Measurements from ENCODE around the gene MED4.

Gene MED4, protein sequence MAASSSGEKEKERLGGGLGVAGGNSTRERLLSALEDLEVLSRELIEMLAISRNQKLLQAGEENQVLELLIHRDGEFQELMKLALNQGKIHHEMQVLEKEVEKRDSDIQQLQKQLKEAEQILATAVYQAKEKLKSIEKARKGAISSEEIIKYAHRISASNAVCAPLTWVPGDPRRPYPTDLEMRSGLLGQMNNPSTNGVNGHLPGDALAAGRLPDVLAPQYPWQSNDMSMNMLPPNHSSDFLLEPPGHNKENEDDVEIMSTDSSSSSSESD

DNA sequence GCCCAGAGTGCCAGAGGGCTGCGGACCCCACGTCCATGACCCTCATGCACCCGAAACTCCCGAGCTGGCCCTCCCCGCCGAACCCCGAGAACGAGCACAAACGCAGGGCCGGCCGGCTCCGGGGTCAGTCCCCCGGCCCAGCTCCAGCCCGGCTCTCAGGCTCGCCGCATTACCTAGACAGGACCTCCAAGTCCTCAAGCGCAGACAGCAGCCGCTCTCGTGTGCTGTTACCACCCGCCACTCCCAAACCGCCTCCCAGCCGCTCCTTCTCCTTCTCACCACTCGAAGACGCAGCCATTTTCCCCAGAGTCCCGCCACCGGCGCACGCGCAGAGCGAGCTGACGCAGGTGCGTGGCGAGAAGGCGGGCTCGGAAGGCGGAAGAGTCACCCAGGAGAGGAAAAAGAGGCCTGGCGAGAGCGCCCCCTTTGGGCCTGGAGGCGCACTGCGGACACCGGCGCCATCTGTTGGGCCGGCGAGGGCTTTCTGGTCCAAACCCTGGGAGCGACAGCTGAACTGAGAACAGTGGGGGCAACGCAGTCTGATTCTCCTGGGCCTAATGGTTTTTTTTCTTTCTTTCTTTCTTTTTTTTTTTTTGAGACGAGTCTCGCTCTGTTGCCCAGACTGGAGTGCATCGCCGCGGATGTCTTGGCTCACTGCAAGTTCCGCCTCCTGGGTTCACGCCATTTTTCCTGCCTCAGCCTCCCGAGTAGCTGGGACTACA, at the start of gene MED4:
TSS of gene MED4 (minus strand) at position 324 of the 722 bp plus-strand sequence. CDS start at position 298, 26 bp downstream.
- FAIRE-seq, result peak; percentile 92

DNA sequence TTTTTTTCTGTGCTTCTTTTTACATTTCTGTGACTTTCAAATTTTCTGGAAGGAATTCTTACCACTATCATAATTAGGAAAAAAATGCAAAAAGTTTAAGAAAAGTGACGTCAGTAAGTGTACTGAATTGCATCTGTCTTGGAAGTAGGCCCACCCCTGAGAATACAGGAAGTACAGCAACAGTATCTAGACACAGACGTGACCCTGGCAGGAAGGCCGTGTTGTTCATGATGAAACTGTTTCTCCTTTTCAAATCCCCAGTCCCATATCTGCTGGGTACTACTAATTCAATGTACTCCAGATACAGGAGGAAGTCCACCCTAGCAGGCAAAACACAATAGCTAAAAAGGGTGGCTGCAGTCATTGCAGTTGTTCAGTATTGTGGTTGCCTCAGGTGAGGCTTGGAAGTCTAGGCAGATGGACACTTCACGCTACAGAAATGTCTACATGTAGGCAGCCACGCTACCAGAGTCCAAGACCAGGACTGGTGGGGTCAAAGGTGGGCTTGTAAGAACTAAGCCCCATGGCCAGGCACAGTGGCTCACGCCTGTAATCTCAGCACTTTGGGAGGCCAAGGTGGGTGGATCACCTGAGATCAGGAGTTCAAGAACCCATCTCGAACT, 49.6 kb upstream of the MED4 start:
- FAIRE-seq, result no peak

DNA sequence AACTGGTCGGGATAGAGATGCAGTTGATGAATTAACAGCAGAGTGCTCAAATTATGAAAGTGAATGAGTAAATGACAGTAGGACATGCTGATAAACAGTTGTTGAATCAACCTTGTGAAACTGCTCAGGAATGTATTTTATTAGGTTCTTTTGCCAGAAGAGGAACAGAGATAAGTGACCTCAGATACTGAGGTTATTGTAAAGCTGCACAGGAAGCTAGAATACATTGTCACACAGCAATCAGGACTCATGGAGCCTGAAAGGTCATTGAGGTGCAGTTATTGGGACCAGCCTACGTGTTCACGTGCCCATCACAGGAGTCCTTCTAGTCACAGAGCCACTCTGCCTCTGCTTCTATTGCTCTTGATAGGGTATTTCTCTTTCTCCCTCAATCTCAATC, 47.5 kb upstream of the MED4 start:
- FAIRE-seq, result no peak

DNA sequence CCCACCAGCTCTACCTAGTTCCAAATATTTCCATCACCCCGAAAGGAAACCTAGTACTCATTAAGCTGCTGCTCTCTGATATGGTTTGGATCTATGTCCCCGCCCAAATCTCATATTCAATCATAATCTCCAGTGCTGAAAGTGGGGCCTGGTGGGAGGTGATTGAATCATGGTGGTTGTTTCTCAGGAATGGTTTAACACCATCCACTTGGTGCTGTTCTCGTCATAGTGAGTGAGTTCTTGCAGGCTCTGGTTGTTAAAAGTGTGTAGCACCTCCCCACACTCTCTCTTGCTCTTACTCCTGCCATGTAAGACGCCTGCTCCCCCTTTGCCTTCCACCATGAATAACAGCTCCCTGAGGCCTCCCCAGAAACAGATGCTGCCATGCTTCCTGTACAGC, 43.4 kb upstream of the MED4 start:
- no peak for FAIRE-seq

DNA sequence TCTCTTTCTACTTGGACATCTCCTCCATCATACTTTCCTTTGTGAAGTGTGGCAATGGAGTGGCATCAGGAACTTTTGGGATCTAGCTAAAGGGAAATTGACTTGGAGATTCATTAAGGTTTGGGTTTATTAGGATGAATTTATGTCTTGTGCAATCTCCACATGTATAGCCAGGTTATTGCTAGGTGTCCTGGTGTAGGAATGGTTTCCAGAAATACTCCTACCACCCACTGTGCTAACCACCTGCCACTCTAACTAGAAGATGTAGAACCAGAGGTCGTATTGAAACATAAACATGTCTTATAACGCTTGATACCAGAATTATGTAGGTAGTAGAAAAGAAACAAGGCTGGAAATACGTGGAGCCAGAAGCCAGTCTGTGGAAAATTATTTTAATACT, 38.1 kb upstream of the MED4 start:
- FAIRE-seq, result no peak

DNA sequence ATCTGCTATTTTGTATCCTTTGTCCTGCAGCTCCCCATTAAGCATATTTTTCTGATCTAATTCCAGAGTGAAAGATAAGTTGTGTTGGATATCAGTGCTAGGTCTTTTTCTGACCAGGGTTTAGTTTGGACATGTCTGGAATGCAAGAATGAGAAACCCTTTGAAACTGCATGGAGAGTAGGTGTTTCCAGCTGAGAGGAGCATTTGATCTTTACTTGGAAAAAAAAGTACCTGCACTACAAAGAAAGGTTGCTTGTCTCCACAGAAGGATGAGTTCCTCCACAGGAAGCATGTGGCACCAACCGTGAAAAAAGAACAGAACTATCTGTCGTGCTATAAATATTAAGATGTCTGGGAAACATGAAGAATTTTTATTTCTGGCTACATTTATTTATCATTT, 36.6 kb upstream of the MED4 start:
- FAIRE-seq, result no peak

DNA sequence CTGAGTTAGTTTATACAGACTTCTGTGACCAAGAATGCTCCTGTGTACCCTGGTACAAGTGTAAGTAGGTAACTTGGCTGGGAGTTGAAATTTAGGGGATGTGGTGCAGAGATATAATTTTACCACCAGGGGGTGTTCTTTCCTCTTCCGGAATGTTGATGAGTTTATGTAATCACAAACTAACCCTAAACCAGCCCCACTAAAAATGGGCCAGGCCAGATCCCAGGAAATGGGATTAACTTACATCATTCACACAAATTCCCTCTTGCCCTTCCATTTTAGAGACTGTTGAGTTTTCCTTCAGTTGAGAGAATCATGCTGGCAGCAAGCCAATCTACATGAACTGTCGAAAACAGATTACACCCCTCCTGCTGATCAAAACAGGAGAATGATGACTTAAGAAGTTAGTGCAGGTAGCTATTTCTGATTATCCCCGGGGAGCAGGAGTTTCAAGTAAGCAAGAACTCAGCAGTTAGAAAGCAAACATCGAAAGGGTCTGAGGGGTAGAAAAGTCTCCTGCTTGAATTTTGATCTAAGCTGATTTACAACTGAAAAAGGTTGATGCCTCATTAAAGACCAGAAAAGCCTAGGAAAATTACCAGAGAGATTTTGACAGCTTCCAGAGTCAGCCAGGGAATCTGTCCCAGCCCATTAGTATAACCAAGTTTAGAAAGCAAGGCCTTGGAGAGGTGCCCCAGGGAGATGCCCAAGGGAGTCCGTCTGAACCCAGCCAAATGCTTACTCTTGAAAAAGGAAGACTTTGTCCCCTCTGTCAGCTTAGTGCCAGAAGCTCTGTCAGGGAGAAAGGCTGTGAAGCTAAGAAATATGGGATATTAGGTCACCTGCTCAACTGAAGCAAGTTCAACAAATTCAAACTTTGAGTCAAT, 32.3 kb upstream of the MED4 start:
- peak; percentile 91 for FAIRE-seq

DNA sequence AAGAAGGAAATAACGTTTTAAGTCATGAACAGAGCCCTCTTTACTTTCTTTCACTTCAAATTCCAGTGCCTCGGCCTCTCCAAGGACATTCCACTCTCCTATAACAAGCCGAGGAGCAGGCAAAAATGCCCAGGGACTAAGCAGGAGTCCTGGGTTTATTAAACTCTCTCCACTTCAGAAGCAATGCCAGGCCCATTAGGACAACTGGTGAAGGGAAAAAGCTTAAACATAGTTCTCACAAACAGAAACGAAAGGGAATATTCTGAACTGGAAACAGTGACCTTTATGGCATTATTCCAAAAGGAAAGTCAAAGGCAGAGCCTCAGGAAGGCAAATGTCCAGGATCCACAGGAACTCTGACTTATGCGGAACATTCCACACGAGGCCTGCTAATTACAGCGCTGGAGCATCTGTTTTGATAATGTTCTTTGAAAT, 30.9 kb upstream of the MED4 start:
- FAIRE-seq, result peak; percentile 90

DNA sequence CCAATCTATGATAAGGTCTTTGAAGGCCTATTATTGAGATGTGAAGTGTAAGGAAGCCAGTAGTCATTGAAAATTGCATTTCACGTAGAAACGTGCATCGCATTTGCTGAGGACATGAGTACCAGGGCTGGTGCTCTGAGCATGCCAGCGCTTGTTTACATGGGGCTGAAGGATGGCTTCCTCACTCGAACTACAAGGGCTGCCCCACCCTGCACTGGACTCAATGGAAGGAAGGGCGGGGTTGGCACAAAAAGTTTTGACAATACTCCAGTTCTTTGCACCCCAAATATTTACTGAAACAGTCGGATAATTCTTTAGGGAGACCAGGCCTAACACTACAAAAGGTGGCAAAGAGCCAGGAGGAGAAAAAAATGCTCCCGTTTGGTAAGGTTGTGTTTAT, 28.9 kb upstream of the MED4 start:
- FAIRE-seq, result no peak

DNA sequence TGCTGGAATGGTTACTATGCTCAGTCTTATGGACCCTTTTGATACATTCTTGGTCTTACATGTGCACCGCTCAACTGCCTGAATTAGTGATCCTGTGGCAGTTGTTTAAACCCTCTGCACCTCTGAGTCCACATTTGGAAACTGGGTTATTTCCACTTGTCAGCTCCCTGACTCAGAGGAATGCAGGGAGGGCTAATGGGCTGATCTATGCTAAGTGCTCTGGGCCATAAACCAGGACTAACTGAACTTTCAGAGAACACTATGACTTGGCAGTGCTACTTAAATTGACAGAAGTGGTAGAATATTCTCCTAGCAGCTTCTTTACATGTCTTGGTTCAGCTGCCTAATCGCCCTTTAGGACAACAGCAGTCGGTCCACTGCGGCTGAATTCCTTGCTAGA, 26.8 kb upstream of the MED4 start:
- FAIRE-seq, result no peak

DNA sequence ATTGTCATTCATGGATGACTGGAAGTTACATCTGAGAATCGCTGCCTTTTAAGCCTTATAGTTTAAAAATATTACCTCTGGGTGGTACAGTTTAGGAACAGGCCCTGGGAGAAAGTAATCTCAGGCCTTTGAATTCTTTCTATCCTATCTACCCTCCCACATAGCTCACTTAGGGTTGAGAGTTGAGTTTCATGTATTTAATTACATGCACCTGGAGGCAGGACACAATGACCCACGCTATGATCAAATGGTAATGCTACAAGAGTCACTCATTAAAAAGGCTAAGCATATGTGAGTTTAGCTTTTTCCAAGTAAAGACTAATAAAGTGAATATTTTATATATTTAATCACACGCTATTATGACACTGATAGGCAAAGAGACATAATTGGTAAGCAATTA, 25.3 kb upstream of the MED4 start:
- FAIRE-seq, result peak; percentile 93

DNA sequence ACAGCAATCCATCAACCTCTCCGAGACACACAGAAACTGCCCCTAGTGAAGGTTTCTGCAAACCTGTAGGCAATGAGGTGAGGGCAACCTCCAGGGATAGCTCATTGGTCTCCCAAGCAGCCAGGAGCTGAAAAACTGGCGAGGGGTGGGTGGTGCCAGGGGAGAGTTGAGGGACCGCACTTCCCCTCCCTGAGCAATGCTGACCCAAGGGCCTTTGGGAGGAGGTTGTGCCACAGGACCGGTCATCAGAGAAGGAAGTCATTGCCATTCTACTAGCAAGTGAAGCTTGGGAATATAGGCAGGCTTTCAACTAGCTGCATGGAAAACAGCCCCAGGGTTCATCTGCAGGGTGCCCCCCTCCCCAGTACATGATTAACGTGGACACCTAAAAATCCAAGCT, 23.1 kb upstream of the MED4 start:
- no peak for FAIRE-seq

DNA sequence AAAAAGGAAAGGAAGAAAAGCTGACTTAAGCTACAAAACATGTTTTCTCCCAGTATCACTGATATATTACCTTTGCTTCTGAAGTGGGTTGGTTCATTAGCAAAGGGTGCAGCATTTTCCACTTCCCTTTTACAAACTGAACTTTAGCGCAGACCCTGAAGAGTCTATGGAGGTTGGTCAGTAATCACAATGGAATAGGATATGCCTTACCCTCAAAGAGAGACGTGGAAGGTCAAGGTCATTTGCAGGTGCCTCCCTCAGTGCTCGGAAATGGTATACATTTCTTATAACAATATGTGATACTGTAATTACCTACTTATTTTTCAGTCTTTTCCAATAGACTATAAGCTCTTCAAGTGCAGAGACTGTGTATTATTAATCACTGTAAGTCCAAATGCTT, 21.9 kb upstream of the MED4 start:
- FAIRE-seq, result no peak

DNA sequence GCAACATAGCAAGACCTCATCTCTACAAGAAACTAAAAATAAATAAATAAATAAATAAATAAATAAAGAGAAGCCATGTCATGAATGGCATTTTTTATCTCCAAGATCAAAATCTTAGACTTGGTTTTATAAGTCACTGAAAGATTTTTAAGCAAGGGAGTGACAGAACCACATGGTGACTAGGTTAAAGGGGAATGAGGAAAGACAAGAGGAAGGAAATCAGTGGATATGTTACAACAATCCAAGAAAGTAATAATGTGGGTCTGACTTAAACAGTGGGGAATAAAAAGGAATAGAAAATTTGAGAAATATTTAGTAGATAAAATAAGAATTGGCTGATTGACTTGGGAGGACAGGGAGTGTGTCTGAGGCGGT, 18.8 kb upstream of the MED4 start:
- no peak for FAIRE-seq

DNA sequence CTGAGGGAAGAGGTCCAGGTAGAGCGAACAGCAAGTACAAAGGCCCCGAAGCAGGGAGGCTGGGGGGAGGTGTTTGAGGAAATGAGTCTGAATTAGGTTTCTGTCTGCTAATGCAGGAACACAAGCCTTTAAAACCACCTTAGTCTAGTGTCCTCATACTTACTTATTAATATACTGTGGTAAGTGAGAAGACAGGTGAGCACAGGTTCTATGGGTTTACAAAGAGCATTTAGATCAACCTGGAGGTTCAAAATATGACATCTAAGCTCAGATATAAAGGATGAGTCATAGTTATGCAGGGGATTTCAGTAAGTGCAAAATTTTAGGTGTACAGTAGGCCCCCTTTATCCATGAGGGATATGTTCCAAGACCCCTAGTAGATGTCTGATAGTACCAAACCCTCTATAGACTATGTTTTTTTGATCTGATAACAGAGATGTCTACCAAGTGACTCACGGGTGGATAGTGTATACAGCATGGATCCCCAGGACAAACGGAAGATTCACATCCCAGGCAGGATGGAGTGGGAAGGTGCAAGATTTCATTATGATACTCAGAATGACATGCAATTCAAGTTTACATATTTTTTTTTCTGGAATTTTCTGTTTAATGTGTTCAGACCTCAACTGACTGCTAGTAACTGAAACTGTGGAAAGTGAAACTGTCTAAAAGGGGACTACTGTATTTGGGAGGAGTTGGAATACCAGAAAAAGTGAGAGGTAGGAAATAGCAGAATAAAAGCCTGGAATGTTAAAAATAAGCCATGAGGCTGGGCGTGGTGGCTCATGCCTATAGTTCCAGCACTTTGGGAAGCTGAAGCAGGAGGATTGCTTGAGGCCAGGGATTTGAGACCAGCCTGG, 18.2 kb upstream of the MED4 start:
- no peak for FAIRE-seq

DNA sequence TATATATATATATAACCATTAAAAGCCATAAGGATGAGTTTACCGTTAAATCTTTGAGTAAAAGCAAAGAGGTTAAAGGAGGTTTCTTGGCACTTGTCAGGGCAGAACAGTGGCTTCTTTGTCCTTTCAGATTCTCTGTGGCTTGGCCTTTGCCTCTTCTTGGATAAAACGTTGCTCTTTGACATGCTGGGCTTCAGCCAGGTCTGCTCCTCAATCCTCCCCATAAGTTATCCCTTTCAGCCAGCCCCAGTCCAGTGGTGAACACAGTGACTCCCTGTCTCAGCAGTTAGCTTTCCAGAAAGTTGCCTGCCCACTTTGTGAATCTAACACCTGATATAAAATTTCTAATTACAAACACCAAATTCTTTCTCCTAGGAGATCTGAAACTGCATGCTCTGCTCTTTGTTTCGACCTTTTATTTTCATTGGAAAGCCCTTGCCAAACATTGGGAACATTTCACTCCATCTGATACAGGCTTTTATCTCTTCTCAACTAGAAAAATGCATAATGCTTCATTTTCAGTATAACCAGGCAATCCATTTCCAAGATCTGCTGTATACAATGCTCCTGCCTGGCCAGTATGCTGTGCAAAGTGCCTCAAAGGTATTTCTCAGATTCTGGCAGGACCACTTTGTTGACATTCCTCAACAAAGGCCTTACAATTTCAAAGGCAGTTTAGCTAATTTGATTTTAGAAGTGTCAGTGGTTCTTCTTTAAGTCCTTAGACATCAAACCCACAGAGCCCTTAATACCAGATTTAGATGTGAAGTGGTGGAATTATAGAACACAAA, 16.2 kb upstream of the MED4 start:
- no peak for FAIRE-seq

DNA sequence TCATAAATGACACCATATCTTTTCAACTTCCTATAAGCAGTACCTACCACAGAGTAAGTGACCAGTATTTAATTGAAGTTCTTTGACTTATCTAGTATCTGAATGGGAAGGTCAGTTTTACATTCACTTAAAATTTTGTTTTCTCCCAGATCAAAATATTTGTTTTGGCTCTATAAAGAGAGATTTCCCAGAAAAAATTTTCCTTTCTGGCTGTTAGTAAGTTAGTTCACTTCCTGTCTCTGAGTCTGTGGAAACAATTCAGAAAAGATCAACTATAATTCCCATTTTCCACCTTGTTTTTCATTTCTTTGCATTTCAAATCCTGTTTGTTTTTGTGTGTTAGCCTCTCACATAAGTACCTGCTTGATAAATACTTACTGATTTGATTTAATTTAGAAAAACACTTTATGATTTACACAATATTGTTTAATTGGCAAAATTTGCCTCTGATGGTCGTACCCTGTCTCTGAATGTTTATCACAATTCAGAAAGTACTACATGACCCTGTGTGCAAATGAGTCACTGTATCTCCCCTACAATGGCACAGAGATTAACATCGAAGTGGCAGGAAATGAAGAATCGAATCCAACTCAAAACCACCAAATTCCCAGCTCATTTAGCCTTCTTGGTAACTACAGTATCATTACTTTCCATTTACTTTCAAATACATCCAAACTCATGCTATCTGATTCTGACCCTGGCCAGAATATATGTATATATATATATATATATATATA, 15.4 kb upstream of the MED4 start:
- peak; percentile 93 for FAIRE-seq

DNA sequence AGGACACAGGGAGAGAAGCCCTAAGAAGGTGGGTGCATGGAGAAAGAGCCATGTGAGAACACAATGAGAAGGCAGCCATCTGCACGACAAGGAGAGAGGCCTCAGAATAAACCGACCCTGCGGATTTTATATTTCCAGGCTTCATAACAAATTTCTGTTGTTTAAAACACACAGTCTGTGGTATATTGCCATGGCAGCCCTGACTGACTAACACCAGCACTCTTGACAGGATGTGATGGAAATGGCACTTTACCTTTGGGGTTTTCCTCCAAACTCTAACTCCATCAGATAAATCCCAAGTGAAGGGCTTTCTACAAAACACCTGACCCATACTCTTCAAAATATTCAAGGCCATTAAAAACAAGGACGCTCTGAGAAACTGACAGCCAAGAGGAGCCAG, 13.2 kb upstream of the MED4 start:
- FAIRE-seq, result no peak

DNA sequence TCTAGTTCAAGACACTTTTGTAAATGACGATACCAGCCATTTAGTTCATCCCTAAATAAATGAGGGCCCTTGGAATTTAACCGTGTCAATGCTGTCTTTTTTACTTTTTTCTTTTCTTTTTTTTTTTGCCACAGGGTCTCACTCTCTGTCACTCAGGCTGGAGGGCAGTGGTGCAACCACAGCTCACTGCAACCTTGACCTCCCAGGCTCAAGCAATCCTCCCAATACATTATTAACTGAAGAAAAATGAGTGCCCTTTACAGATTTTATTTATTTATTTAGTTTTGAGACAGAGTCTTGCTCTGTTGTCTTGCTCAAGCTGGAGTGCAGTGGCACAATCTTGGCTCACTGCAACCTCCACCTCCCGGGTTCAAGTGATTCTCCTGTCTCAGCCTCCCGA, 2.9 kb upstream of the MED4 start:
- no peak for FAIRE-seq

DNA sequence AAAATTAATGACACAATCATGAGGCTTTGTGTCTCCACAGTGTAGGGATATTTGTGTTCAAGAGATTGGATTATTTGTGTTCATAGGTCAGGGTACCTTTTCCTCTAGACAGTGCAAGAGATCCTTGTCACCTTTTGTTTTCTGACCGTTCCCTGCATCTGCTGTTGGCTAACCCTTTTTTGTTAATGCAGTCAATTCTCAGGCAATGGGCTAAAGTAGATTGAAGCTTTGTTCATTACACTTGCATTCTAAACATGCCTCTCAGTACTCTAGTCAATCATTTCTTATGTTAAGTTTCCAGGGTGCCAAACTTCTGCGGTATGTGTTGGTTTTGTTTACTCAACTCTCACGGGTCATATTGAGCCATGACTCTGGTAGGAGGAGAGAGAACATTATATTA, 1.8 kb upstream of the MED4 start:
- no peak for FAIRE-seq

DNA sequence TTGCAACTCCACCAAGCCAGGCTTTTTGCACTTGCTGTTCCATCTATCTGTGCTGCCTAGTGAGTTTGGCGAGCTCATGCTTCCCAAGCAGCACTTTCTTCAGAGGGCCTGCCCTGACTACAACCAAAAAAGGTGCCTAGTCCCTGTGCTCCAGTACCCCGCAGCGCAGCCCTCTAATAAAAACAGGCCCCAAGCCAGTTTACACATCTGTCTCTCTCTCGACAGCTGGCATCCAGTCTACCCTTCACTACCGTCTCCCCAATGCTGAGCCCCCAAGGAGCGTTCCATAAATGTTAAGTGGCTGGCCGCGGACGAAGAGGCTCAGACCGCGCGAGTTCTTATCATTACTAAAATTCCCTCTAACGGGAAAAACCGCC, 512 bp downstream of the MED4 start:
- FAIRE-seq, result no peak
